Upper lobe of left lung (tissue), 4 donors: Measurements from ENCODE around the gene CLIP2.

ENCODE experiments used
- CTCF ChIP-seq, 6 experiments: fragments of 450-650 bp in 4 of 6; fragments of 200-600 bp in 2 of 6; sonication (generic) in 2 of 6; IDR thresholded peaks; one replicate each; pipeline ENCODE4 v1.5.1; 2016 to 2019; ENCODE audit warnings: antibody characterized with exemption in 6 of 6
- EP300 ChIP-seq, 4 donors: sonication (generic); formaldehyde crosslinking; IDR thresholded peaks; one replicate each; pipeline ENCODE4 v1.5.1; 2017; ENCODE audit warnings: antibody characterized with exemption in 4 of 4, control low read depth in 2 of 4
- POLR2A ChIP-seq, 4 donors: fragments of 450-650 bp; IDR thresholded peaks; one replicate each; pipeline ENCODE4 v1.5.1; 2016 to 2017; ENCODE audit warnings: antibody characterized with exemption in 4 of 4, mild to moderate bottlenecking in 2 of 4
- POLR2AphosphoS5 ChIP-seq, 2 donors: sonication (generic); formaldehyde crosslinking; IDR thresholded peaks; one replicate each; pipeline ENCODE4 v1.5.1; 2017; ENCODE audit warnings: antibody characterized with exemption in 2 of 2

DNA sequence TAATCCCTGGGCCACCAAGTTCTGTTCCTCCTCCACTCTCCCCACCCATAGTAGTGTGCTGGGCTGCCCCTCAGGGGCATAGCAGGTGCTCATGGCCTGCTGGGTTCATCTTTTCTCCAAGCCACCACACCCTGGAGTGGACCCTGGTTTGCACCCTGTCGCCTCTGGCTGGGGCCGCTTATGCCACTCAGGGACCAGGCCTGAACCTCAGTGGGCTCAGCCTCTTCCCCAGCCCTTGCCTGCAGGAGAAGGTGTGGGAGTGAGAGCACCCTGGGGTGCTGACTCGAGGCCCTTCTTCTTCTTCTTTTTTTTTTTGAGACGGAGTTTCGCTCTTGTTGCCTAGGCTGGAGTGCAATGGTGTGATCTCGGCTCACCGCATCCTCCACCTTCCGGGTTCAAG is 10.2 kb downstream of the CLIP2 start:
- TF ChIP-seq POLR2A (IDR thresholded peaks at IDR 0.05), result no peak
- no peak for TF ChIP-seq CTCF (IDR thresholded peaks at IDR 0.05)
- no peak for TF ChIP-seq EP300 (IDR thresholded peaks at IDR 0.05)
- no peak for TF ChIP-seq POLR2AphosphoS5 (IDR thresholded peaks at IDR 0.05)
